NCI-H345 treated with DMSO at 0.1 percent for 48 hours (cell line): Measurements from ENCODE around the gene BCL2L1.
"Not testable (repeated sequence)": the region's sequence is repeated elsewhere in the genome, so short reads cannot be mapped to it uniquely, and the experiment has no call there.

Experiments used
- DNase-seq: peaks from one replicate; lab custom pipeline; 2025; ENCODE audit not compliant: unreplicated experiment; lab: John Stamatoyannopoulos, UW

Gene BCL2L1

DNA sequence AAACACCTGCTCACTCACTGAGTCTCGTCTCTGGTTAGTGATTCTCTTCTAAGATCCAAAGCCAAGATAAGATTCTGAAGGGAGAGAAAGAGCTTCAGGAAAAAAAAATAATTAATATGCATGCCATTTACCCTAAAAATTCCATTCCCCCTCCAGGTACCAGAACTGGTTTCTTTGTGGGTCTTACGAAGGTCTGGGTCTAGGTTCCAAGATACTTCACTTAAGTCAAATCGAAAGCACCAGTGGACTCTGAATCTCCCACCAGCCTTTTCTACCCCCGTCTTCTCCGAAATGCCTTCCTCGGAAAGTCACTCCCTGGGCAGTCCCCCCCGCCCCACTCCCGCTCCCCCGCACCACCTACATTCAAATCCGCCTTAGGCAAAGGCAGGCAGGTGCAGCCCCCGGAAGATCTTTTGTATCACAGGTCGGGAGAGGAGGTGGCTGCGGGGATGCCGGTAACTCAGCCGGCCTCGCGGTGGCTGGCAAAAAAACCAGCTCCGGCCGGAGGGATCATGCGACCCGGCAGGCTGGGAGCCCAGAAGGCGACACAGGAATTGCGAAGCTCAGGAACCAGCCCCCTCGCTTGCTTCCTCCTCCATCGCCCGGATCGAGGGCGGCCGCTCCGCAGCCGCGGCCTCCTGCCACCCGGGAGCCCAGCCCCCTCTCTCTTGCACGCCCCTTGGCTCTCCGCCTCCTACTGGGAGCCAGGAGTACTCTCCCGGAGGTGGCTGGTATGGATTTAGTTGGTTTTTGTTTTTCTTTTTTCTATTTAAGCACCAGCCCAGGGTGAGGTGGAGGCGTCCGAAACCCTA, at the start of gene BCL2L1:
Gene BCL2L1, minus strand, starts transcription at position 612 of the 812 bp plus-strand sequence. CDS start 650 bp downstream, outside the sequence.
- DNase-seq = peak; percentile 88

DNA sequence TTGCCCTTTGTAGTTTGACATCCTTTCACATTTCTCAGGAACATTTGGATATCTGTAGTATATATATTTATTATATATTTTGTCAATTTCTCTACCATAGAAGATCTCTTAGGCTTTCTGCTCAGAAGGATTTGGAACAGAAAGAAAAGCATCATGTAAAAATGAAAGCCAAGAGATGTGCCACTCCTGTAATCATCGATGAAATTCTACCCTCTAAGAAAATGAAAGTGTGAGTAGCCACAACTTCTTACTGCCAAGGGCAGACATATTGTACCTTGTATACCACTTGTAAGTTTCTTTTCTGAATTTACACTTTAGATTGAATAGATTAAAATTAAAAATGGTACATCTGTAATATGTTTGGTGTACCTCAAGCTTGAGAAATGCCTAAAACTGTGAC, 47.6 kb upstream of the BCL2L1 start:
- DNase-seq = no peak

DNA sequence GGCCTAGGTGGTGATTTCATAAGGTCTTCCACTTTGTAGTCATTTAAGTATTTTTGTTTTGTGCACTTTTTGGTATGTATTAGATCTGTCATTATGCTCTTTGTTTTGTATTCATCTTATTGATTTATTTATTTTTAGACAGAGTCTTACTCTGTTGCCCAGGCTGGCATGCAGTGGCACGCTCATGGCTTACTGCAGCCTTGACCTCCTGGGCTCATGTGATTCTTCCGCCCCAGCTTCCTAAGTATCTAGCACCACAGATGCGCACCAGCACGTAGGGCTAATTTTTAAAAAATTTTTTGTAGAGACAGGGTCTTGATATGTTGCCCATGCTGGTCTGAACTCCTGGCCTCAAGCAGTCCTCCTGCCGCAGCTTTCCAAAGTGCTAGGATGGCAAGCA, 47.0 kb upstream of the BCL2L1 start:
- DNase-seq = no peak

DNA sequence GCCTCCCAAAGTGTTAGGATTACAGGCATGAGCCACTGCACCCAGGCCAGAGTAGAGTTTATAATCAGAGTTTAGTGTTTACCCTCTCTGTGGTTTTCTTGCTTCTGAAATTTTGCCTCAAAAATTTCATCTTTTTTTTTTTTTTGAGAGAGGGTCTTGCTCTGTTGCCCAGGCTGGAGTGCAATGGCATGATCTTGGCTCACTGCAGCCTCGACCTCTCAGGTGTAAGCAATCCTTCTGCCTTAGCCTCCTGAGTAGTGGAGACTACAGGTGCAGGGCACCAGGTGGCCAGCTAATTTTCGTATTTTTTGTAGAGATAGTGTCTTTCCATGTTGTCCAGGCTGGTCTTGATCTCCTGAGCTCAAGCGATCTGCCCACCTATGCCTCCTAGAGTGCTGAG, 45.1 kb upstream of the BCL2L1 start:
- no peak for DNase-seq

DNA sequence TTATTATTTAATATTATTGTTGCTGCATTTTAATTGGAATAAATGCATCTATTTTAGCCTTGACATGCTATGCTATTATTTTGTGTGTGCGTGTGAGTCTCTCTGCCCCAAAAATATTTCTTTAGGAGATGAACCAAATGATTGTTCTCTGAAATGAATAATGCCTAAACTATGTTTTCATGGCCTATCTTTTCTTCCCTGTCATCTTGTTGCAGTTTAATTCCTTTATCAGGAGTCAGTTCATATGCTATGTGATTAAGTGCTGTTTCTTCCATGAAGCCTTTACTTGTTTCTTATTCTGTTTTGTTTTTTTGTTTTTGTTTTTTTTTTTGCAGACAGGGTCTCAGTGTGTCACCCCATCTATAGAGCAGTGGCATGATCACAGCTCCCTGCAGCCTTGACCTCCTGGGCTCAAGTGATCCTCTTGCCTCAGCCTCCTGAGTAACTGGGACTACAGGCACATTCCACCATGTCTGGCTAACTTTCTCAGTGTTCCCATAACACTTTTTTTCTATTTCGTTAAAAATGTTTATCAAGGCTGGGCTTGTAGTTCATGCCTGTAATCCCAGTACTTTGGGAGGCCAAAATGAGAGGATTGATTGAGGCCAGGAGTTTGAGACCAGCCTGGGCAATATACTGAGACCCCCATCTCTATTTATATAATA, 42.1 kb upstream of the BCL2L1 start:
- DNase-seq = no peak

DNA sequence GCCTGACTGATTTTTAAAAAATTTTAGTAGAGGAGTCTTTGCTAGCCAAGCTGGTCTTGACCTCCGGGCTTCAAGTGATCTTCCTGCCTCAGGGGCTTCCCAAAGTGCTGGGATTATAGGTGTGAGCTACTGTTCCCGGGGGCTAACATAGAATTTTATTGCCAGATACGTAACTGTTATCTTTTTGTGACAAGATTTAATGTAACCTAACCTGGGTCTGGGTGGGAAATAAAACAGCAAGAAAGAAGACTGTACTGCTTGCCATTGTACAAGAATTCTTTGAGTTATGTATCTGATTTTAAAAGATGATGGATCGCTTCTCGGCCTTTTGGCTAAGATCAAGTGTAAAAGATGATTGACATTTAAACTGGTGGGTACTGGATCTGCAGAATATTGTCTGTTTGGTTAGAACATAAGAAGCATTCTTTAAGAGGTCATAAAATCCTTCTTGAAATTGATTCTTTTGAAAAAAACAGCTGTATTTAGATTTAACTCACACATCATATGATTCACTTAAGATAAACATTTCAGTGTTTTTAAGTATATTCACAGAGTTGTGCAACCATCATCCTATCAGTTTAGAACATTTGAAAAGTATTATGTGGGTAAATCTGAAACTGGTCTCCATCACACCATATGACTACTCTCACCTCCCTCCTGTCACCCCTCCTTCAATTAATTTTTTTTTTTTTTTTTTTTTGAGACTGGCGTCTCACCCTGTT, 38.0 kb upstream of the BCL2L1 start:
- DNase-seq = no peak

DNA sequence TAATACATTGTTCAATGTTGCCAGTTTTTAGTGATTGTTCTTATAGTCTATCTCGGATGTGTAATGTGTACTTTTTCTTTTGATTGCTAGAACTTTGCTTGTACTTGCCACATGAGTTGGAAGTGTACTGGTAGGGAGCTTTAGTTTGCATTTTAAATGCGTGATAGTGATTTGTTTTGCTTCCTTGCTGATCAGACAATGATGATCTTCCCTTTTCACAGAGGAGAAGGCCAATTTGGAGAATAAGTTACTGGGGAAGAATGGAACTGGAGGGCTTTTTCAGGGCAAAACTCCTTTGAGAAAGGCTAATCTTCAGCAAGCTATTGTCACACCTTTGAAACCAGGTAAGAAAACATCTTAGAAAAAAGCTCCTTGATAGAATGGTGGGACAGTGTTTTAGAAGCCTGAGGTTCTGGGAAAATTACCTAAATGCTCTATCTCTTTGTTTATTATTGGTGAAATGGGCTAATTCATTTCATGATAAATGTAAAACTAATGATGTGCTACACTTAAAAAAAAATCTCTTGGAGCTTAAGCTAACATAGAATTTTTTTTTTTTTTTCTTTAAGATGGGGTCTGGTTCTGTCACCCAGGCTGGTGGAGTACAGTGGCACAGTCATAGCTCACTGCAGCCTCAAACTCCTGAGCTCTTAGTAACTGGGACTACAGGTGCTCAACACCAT, 37.3 kb upstream of the BCL2L1 start:
- no peak for DNase-seq

DNA sequence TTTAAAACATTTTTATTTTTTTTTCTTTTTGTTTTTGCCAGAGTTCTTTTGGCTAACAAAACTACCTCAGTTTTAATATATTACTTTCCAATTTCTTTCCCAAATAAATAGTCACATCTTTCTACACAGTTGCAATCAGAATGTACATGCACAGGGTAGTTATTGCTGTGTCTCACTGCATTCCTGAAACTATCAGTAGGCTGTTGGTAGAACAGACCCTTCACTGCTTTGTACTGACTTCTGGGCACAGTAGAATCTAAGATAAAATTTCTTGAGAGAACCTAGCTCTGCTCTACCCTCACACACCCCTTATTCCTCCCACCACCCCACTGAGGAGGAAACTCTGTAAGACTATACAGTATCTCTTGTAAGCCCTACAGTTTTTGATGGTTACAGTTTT, 36.3 kb upstream of the BCL2L1 start:
- no peak for DNase-seq

DNA sequence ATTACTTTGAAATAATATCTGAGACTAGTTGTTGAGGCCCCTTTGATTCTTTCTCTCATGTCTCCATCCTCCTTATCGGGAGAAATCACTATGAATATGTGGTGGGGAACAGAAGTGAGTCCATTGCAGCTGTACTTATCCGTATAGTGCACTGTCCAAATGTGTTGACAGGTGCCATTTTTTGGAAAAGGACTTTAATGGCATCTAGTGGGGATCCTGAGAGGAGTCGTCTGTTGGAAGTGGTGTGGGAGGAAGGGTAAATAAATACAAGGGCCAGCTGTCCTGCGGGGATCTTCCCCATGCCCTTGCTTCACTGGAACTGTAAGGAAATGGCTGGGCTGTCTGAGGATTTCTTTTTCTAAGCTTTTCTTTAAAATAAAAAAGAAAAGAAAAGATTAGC, 35.9 kb upstream of the BCL2L1 start:
- DNase-seq = no peak

DNA sequence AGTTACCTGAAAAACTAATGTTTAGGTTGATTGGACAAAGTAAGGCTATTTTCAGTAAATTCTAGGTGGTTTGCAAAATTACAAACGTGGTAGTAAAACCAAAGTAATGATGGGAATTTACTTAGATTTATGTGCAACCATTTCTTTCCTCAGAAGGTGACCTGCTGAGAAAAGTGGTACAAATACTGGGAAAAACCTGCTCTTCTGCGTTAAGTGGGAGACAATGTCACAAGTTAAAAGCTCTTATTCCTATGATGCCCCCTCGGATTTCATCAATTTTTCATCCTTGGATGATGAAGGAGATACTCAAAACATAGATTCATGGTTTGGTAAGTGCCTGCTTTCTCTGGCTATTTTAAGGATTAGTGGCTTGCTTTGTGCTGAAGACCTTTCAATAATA, 34.6 kb upstream of the BCL2L1 start:
- DNase-seq = no peak

DNA sequence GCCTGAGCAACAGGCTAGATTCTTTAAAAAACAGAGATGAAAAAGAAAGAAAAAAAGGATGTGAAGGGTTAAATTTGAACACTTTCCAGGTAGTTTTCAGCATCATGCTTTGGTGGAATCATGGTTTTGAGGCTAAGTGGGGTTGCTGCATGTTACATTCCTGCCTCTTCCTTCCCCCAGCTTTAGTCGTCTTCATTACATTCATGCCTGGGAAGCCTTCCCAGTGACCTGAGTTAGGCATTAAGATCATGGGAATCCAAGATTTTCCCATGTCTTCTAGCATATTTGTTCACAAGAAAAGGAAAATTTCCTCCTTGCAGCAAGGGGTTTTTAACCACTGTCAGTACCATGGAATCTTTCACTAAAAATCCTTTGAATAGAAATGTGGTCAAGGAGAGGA, 28.5 kb upstream of the BCL2L1 start:
- DNase-seq = no peak

DNA sequence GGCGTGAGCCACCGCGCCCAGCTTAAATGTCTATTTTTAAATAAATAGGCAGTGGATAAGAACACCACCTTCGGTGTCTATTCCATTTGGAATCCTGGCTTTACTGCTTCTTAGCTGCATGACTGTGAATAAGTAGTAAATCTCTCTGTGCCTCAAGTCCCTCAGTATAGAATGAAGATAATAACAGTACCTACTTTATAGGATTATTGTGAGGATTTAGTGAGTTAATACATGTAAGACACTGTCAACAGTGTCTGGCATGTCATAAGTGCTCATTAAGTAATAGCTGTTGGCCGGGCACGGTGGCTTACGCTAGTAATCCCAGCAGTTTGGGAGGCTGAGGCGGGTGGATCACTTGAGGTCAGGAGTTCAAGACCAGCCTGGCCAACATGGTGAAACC, 26.6 kb upstream of the BCL2L1 start:
- DNase-seq = no peak

DNA sequence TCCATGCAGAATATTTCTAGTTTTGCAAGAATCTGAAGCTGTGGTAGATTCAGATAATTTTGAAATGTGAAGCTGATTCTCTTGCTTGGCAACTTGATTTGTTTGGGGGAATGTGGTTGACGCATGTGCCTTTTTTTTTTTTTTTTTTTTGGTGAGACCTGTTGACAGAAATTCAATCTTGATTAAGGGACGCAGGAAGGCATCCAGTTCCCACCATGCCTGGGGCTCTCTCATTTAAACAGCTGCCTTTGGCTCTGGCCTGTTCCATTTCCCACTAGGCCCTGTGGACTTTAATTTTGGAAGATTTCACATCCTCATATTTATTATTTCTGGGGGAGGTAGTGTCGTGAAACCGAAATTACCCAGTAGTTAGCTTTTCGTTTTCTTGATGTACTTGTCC, 25.0 kb upstream of the BCL2L1 start:
- DNase-seq = no peak

DNA sequence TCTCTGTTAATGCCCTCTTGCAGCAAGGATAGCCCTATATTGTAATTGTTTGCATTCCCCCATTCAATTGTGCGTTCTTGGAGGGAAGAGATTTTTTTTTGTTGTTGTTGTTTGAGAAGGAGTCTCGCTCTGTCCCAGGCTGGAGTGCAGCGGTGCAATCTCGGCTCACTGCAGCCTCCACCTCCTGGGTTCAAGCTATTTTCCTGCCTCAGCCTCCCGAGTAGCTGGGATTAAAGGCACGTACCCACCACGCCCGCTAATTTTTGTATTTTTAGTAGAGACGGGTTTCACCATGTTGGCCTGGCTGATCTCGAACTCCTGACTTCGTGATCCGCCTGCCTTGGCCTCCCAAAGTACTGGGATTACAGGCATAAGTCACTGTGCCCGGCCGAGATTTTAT, 24.4 kb upstream of the BCL2L1 start:
- DNase-seq = not testable (repeated sequence)

DNA sequence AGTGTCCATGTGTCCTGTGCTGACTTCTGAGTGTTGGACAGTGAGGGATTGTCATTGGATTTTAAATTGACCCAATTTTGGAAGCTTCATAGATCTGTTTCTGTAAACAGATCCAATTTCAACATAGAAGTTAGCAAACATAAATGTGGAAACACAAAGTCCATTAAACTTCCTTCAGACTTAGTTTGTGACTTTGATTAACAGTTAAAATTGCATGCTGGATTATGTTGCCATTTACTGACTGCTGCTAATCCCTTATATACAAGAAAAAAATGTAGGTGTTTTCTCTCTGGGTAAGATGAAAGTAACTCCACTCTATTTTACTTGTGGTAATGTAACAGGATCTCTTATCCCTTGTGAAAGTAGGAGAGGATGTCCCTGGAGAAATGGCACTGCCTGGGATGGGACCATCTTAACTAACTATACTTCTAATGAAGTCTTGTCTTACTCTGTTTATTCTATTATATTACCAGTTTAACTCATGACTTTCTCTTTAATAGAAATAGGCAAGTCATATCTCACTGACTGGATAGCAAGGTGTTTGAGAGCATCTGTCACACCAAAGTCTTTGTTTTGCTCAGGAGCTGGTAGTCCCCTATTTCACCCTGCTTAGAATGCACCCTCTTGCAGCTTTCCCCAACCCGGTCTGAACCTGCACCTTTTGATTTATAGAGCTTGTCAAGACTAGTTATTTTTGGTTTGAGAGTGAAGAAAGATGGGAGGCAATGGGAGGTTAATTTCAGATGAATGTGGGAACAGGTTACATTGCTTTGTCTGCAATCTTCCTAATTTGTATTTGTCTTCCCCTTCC, 23.6 kb upstream of the BCL2L1 start:
- no peak for DNase-seq

DNA sequence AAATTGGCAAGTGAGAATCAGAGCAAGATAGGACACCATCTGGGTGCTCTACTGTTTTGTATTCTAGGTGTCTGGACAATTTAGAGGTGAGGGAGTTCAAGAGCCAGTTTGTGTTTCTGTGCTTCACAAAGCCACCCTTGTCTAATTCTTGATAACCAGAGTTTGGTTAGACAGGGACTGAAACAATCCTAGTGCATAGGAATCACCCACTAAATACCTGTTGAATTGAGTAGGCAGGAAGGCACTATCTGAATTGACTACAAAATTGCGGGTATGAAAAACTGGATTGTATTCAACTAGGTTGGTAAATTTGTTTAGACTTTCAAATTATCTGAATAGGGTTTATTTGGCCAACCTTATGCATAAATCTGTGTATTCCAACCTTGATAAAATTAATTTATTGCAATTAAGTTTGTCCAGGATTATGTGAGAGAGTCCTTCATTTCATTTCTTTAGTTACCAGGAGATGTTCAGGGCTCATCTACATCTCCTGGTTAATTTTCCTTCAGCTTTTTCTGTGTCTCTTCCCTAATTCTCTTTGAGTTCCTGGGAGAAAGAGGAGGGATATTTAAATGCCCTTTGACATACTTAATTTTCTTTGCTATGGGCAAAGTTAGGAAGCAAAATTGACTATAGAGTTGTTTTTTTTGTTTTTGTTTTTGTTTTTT, 18.1 kb upstream of the BCL2L1 start:
- DNase-seq = no peak

DNA sequence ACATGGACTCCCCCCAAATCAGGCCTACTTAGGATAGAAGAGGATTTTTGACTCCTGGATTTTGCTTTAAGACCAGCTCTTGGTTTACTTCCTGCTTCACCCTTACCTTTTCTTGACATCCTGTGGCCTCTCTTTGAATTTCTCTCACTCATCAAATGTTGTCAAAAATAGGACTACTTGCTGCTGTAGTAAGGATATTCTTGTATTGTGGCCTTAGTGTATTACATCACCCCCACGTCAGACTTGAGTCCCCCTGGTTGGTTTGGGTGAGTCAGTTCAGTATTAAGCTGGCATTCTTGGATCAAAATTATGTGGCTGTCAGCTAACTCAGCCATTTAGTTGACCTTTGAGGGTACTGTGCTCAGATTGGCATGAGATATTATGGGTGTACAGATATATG, 17.5 kb upstream of the BCL2L1 start:
- DNase-seq = no peak

DNA sequence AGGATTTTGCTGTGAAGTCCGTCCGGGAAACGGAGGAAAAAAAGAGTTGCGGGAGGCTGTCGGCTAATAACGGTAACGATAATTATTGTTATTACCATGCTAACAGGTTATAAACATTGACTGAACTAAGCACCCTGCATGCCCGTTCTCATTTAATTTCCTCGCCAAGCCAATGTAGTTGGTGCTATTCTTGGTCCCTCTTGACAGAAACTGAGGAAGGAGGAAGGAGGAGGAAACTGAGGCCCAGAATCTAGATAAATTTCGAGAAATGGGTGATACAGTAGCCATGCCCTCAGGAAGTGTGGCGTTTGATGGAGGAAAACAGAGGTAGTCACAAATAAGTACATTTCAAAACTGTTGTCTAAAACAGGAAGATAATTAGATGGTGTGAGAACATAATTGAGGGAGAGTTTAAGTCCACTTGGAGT, 16.9 kb upstream of the BCL2L1 start:
- DNase-seq = no peak

DNA sequence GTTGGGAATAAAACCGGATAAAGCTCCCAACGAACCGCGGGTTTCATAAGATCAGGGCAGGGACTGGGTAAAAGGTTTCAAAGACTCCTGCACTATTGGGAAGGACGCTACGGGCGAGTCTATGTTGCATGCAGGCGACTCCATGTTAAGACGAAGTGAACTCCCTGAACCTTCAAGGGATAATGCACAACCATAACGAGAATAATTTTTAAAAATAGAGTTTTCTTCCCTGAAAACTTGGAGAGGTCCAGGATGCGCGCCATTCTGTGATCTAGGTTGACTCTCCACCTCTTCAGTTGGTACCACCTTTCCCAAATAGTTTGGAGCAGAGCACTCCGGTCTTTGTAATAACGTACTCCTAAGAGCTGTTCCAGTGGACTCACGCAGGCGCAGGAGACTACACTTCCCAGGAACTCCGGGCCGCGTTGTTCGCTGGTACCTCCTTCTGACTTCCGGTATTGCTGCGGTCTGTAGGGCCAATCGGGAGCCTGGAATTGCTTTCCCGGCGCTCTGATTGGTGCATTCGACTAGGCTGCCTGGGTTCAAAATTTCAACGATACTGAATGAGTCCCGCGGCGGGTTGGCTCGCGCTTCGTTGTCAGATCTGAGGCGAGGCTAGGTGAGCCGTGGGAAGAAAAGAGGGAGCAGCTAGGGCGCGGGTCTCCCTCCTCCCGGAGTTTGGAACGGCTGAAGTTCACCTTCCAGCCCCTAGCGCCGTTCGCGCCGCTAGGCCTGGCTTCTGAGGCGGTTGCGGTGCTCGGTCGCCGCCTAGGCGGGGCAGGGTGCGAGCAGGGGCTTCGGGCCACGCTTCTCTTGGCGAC, 16.3 kb upstream of the BCL2L1 start, which contains the start of gene TPX2:
Gene TPX2, plus strand, starts transcription at position 562 of the 821 bp plus-strand sequence. CDS start 18,187 bp downstream, outside the sequence.
- DNase-seq = peak; percentile 99
